Brain pericyte (primary cell): ENCODE data around the gene GNAQ.
"Not testable (repeated sequence)": the region's sequence is repeated elsewhere in the genome, so short reads cannot be mapped to it uniquely, and the experiment has no call there.

Experiments used
- DNase-seq: peaks from one replicate; pipeline ENCODE4 v3.0.0-alpha.2; 2012; ENCODE audit warnings: low read depth, low spot score

Gene GNAQ

GRCh38 chr9:77731008-77731698 lies 300.5 kb downstream of the GNAQ start:
- DNase-seq = no peak

- no peak for DNase-seq
Measured at GRCh38 chr9:77729177-77729576, 302.4 kb downstream of the GNAQ start.

- DNase-seq = no peak
Measured at GRCh38 chr9:77726814-77727213, 304.8 kb downstream of the GNAQ start.

- DNase-seq = no peak
Measured at GRCh38 chr9:77726289-77726688, 305.3 kb downstream of the GNAQ start.

GRCh38 chr9:77725820-77726219 lies 305.8 kb downstream of the GNAQ start:
- no peak for DNase-seq

- DNase-seq = no peak
Measured at GRCh38 chr9:77725046-77725694, 306.4 kb downstream of the GNAQ start.

- DNase-seq = not testable (repeated sequence)
Measured at GRCh38 chr9:77721156-77721555, 310.5 kb downstream of the GNAQ start.

GRCh38 chr9:77719321-77719720 lies 312.3 kb downstream of the GNAQ start:
- no peak for DNase-seq

GRCh38 chr9:77718298-77718640 lies 313.3 kb downstream of the GNAQ start:
- DNase-seq = not testable (repeated sequence)

GRCh38 chr9:77717608-77718297 lies 313.9 kb downstream of the GNAQ start:
- DNase-seq = not testable (repeated sequence)

GRCh38 chr9:77714077-77714549 lies 317.5 kb downstream of the GNAQ start:
- DNase-seq = no peak

GRCh38 chr9:77712533-77713130 lies 319.0 kb downstream of the GNAQ start:
- no peak for DNase-seq

GRCh38 chr9:77710965-77711648 lies 320.5 kb downstream of the GNAQ start:
- no peak for DNase-seq

GRCh38 chr9:77710316-77710715 lies 321.3 kb downstream of the GNAQ start:
- no peak for DNase-seq

- no peak for DNase-seq
Measured at GRCh38 chr9:77708064-77708815, 323.4 kb downstream of the GNAQ start.

- DNase-seq = peak; percentile 65
Measured at GRCh38 chr9:77707383-77708063, 324.1 kb downstream of the GNAQ start.

- no peak for DNase-seq
Measured at GRCh38 chr9:77705636-77706035, 326.0 kb downstream of the GNAQ start.

- not testable (repeated sequence) for DNase-seq
Measured at GRCh38 chr9:77702521-77703390, 328.9 kb downstream of the GNAQ start.

GRCh38 chr9:77697238-77697984 lies 334.2 kb downstream of the GNAQ start:
- DNase-seq = no peak
